Measurements from ENCODE around the gene FAT3.

FAT3 gene

GRCh38 chr11:92227959-92228935, 3.6 kb downstream of the FAT3 start:
- no peak for DNase-seq

GRCh38 chr11:92236856-92237255, 12.2 kb downstream of the FAT3 start:
- DNase-seq: no peak

GRCh38 chr11:92240916-92241315, 16.3 kb downstream of the FAT3 start:
- DNase-seq: no peak

- DNase-seq: no peak
These were observed 21.2 kb downstream of the FAT3 start for GRCh38 chr11:92245700-92246271.

- DNase-seq: no peak
These were observed 22.0 kb downstream of the FAT3 start for GRCh38 chr11:92246630-92247029.

- no peak for DNase-seq
These were observed 24.6 kb downstream of the FAT3 start for GRCh38 chr11:92249156-92249753.

GRCh38 chr11:92251980-92252379, 27.4 kb downstream of the FAT3 start:
- DNase-seq: no peak

- DNase-seq: no peak
These were observed 28.8 kb downstream of the FAT3 start for GRCh38 chr11:92253421-92253820.

GRCh38 chr11:92253945-92254344, 29.3 kb downstream of the FAT3 start:
- DNase-seq: no peak

GRCh38 chr11:92257536-92257935, 32.9 kb downstream of the FAT3 start:
- no peak for DNase-seq

- DNase-seq: no peak
These were observed 35.2 kb downstream of the FAT3 start for GRCh38 chr11:92259861-92260260.

GRCh38 chr11:92264350-92264749, 39.7 kb downstream of the FAT3 start:
- DNase-seq: no peak

- DNase-seq: no peak
These were observed 42.2 kb downstream of the FAT3 start for GRCh38 chr11:92266806-92267205.

GRCh38 chr11:92267278-92267677, 42.7 kb downstream of the FAT3 start:
- no peak for DNase-seq

- no peak for DNase-seq
These were observed 43.4 kb downstream of the FAT3 start for GRCh38 chr11:92267968-92268367.

GRCh38 chr11:92268546-92268945, 43.9 kb downstream of the FAT3 start:
- no peak for DNase-seq

- no peak for DNase-seq
These were observed 44.4 kb downstream of the FAT3 start for GRCh38 chr11:92269021-92269420.

GRCh38 chr11:92269841-92270240, 45.2 kb downstream of the FAT3 start:
- no peak for DNase-seq

GRCh38 chr11:92272651-92273050, 48.0 kb downstream of the FAT3 start:
- DNase-seq: no peak

Data from stimulated activated CD8-positive, alpha-beta memory T cell treated with anti-CD3 and anti-CD28 coated beads, Interleukin-4, amount 100 ng/mL, for 48 hours (primary cell).